HS-27A (cell line): ENCODE measurements around the gene OAS3.
"Not testable (repeated sequence)": the region's sequence is repeated elsewhere in the genome, so short reads cannot be mapped to it uniquely, and the experiment has no call there.

Source experiments
- DNase-seq: peaks from one replicate; pipeline ENCODE4 v3.0.0-alpha.2; 2012; ENCODE audit warnings: low read depth, missing footprints

OAS3 gene

GRCh38 chr12:112927475-112927874 is 10.8 kb upstream of the OAS3 start:
- DNase-seq, result no peak

GRCh38 chr12:112927925-112928324 is 10.3 kb upstream of the OAS3 start:
- no peak for DNase-seq

- DNase-seq, result no peak
These were observed 9.3 kb upstream of the OAS3 start for GRCh38 chr12:112928978-112929377.

GRCh38 chr12:112929715-112930114 is 8.6 kb upstream of the OAS3 start:
- DNase-seq, result no peak

- DNase-seq, result no peak
These were observed 7.9 kb upstream of the OAS3 start for GRCh38 chr12:112930350-112930749.

GRCh38 chr12:112932485-112933128 is 5.7 kb upstream of the OAS3 start:
- DNase-seq, result no peak

GRCh38 chr12:112933129-112933505 is 5.2 kb upstream of the OAS3 start:
- DNase-seq, result no peak

GRCh38 chr12:112936264-112936663 is 2.0 kb upstream of the OAS3 start:
- no peak for DNase-seq

- no peak for DNase-seq
These were observed 1.3 kb upstream of the OAS3 start for GRCh38 chr12:112936927-112937326.

- DNase-seq, result no peak
These were observed 477 bp downstream of the OAS3 start for GRCh38 chr12:112938751-112939150.

- DNase-seq, result no peak
These were observed 1.6 kb downstream of the OAS3 start for GRCh38 chr12:112939761-112940381.

GRCh38 chr12:112941528-112942335 is 3.5 kb downstream of the OAS3 start:
- no peak for DNase-seq

- DNase-seq, result no peak
These were observed 4.3 kb downstream of the OAS3 start for GRCh38 chr12:112942572-112942971.

GRCh38 chr12:112944024-112944690 is 5.9 kb downstream of the OAS3 start:
- no peak for DNase-seq

GRCh38 chr12:112945515-112945914 is 7.2 kb downstream of the OAS3 start:
- no peak for DNase-seq

- no peak for DNase-seq
These were observed 8.1 kb downstream of the OAS3 start for GRCh38 chr12:112946236-112947000.

- DNase-seq, result no peak
These were observed 9.0 kb downstream of the OAS3 start for GRCh38 chr12:112947314-112947713.

GRCh38 chr12:112947761-112948160 is 9.5 kb downstream of the OAS3 start:
- DNase-seq, result no peak

GRCh38 chr12:112948806-112949205 is 10.5 kb downstream of the OAS3 start:
- DNase-seq, result no peak

- no peak for DNase-seq
These were observed 12.4 kb downstream of the OAS3 start for GRCh38 chr12:112950701-112951100.

- not testable (repeated sequence) for DNase-seq
These were observed 18.9 kb downstream of the OAS3 start for GRCh38 chr12:112957125-112957524.

- no peak for DNase-seq
These were observed 22.8 kb downstream of the OAS3 start for GRCh38 chr12:112961074-112961473.
